HepG2 (cell line): ENCODE data around the gene ARFGAP3. TPM values are rescaled to one million over a fixed set of nuclear protein-coding genes. Genes with fewer than 3 reads are reported as not detected.

Experiments used
- CAMTA2 ChIP-seq: sonication (generic); formaldehyde crosslinking; IDR thresholded peaks from 2 replicates; pipeline ENCODE4 v1.4.0; 2020; ENCODE audit warnings: mild to moderate bottlenecking, missing genetic modification reagents, borderline replicate concordance
- CBFB ChIP-seq: sonication (generic); formaldehyde crosslinking; IDR thresholded peaks from 2 replicates; pipeline ENCODE4 v1.4.0; 2020; ENCODE audit warnings: missing genetic modification reagents
- DR1 ChIP-seq: sonication (generic); formaldehyde crosslinking; IDR thresholded peaks from 2 replicates; pipeline ENCODE4 v1.8.0; 2021; ENCODE audit warnings: mild to moderate bottlenecking, missing genetic modification reagents, inconsistent platforms
- ERF ChIP-seq: IDR thresholded peaks from 2 replicates; pipeline ENCODE4 v1.6.1; 2018; ENCODE audit warnings: missing biosample characterization, missing genetic modification reagents
- HDAC6 ChIP-seq: fragments of 200-600 bp; sonication (generic); IDR thresholded peaks from 2 replicates; pipeline ENCODE4 v1.7.0; 2017; ENCODE audit warnings: mild to moderate bottlenecking, antibody characterized with exemption, low read length, low read depth
- HNF4A ChIP-seq: sonication (generic); formaldehyde crosslinking; IDR thresholded peaks from 2 replicates; pipeline ENCODE4 v1.4.0; 2020; ENCODE audit warnings: missing genetic modification reagents
- KAT2B ChIP-seq: fragments of 150-350 bp; IDR thresholded peaks from 2 replicates; pipeline ENCODE4 v1.6.1; 2014; ENCODE audit warnings: low read depth, low read length, borderline replicate concordance
- KLF11 ChIP-seq: IDR thresholded peaks from 2 replicates; pipeline ENCODE4 v1.6.1; 2016; ENCODE audit warnings: missing compliant biosample characterization
- MAFK ChIP-seq, 2 experiments: IDR thresholded peaks in 1 of 2; conservative IDR thresholded peaks in 1 of 2; 2 replicates each; pipeline ENCODE4 v1.6.1; 2011; ENCODE audit warnings: improper control_type of control experiment in 2 of 2, low read length in 2 of 2
- NFATC3 ChIP-seq: sonication (generic); formaldehyde crosslinking; IDR thresholded peaks from 2 replicates; pipeline ENCODE4 v1.5.1; 2020; ENCODE audit warnings: mild to moderate bottlenecking, missing genetic modification reagents
- NFYC ChIP-seq: IDR thresholded peaks from 2 replicates; pipeline ENCODE4 v1.6.1; 2016; ENCODE audit warnings: missing genetic modification reagents, missing compliant biosample characterization
- NPAS2 ChIP-seq: sonication (generic); formaldehyde crosslinking; IDR thresholded peaks from 2 replicates; pipeline ENCODE4 v1.8.0; 2022; ENCODE audit warnings: mild to moderate bottlenecking, missing genetic modification reagents, borderline replicate concordance
- SIN3A ChIP-seq: IDR thresholded peaks from 2 replicates; pipeline ENCODE4 v1.6.1; 2011; ENCODE audit warnings: low read depth, mild to moderate bottlenecking, control low read depth, low read length, borderline replicate concordance
- SIX4 ChIP-seq: sonication (generic); formaldehyde crosslinking; IDR thresholded peaks from 2 replicates; pipeline ENCODE4 v1.4.0; 2020; ENCODE audit warnings: missing genetic modification reagents
- SNAI1 ChIP-seq: sonication (generic); formaldehyde crosslinking; IDR thresholded peaks from 2 replicates; pipeline ENCODE4 v1.5.0; 2020; ENCODE audit warnings: mild to moderate bottlenecking, missing genetic modification reagents, borderline replicate concordance
- SSRP1 ChIP-seq: IDR thresholded peaks from 2 replicates; pipeline ENCODE4 v1.6.1; 2016; ENCODE audit warnings: control low read depth
- ZFP36L2 ChIP-seq: sonication (generic); formaldehyde crosslinking; IDR thresholded peaks from 2 replicates; pipeline ENCODE4 v1.4.0; 2020; ENCODE audit warnings: missing genetic modification reagents
- ZNF282 ChIP-seq: fragments of 450-650 bp; IDR thresholded peaks from 2 replicates; pipeline ENCODE4 v1.6.1; 2018; ENCODE audit not compliant: partially characterized antibody
- ZNF569 ChIP-seq: sonication (generic); formaldehyde crosslinking; IDR thresholded peaks from 2 replicates; pipeline ENCODE4 v1.5.0; 2020; ENCODE audit warnings: mild to moderate bottlenecking, missing genetic modification reagents, moderate library complexity, borderline replicate concordance
- ZNF703 ChIP-seq: sonication (generic); formaldehyde crosslinking; IDR thresholded peaks from 2 replicates; pipeline ENCODE4 v1.5.1; 2020; ENCODE audit warnings: missing genetic modification reagents, mild to moderate bottlenecking, moderate library complexity, borderline replicate concordance
- polyA plus RNA-seq, 8 experiments: library from polyadenylated mRNA; depleted of rRNA in 3 of 8; stranded (reverse) in 7 of 8; unstranded in 1 of 8; fragments of >200 nt; fragmentation: Illumina TruSeq in 4 of 8; extraction: Trizol in 4 of 8; gene quantifications; 2 replicates each; pipeline versions ENCODE4 v1.2.1 to v1.2.3, GENCODE V29; 2011 to 2016; ENCODE audit warnings: low read depth in 4 of 8, missing spikeins in 1 of 8, mixed read lengths in 1 of 8; ENCODE audit not compliant: insufficient read depth in 1 of 8
- total RNA-seq, 5 experiments: library from RNA; depleted of rRNA; stranded (reverse); fragments of >200 nt; fragmentation: Illumina TruSeq; extraction: Trizol; gene quantifications; 2 replicates each; pipeline ENCODE4 v1.2.3, GENCODE V29; 2016; ENCODE audit warnings: low read depth in 1 of 5
- TF ChIP-seq, protein P1 (sequence below): sonication (generic); formaldehyde crosslinking; IDR thresholded peaks from 2 replicates; pipeline ENCODE4 v1.5.0; 2020; ENCODE audit warnings: mild to moderate bottlenecking, missing genetic modification reagents
- TF ChIP-seq, protein P2 (sequence below): sonication (generic); formaldehyde crosslinking; IDR thresholded peaks from 2 replicates; pipeline ENCODE4 v1.9.0; 2021; ENCODE audit warnings: missing genetic modification reagents, borderline replicate concordance
- TF ChIP-seq, protein P3 (sequence below): sonication (generic); formaldehyde crosslinking; IDR thresholded peaks from 2 replicates; pipeline ENCODE4 v1.4.0; 2020; ENCODE audit warnings: missing genetic modification reagents
- TF ChIP-seq, protein P4 (sequence below): IDR thresholded peaks from 2 replicates; pipeline ENCODE4 v1.6.1; 2016; ENCODE audit warnings: missing compliant biosample characterization, missing genetic modification reagents, borderline replicate concordance

The ARFGAP3 gene
- total and polyA plus RNA-seq, 2 of the 13 experiments (the other 11 are each of a cell fraction or from before 2014, with no cell fraction given): 41.7 to 61.6 TPM

GRCh38 chr22:42805016-42805997 lies 51.8 kb downstream of the ARFGAP3 start (continued):
- TF ChIP-seq NFYC (CRISPR knock-in tag): no peak
- TF ChIP-seq KLF11: no peak
- TF ChIP-seq ERF (CRISPR knock-in tag): peak; percentile 35; the same call in 1 of the 2 replicates
- no peak for TF ChIP-seq ZNF282
- no peak for TF ChIP-seq KAT2B
- TF ChIP-seq HDAC6: no peak
- TF ChIP-seq, protein P1, sequence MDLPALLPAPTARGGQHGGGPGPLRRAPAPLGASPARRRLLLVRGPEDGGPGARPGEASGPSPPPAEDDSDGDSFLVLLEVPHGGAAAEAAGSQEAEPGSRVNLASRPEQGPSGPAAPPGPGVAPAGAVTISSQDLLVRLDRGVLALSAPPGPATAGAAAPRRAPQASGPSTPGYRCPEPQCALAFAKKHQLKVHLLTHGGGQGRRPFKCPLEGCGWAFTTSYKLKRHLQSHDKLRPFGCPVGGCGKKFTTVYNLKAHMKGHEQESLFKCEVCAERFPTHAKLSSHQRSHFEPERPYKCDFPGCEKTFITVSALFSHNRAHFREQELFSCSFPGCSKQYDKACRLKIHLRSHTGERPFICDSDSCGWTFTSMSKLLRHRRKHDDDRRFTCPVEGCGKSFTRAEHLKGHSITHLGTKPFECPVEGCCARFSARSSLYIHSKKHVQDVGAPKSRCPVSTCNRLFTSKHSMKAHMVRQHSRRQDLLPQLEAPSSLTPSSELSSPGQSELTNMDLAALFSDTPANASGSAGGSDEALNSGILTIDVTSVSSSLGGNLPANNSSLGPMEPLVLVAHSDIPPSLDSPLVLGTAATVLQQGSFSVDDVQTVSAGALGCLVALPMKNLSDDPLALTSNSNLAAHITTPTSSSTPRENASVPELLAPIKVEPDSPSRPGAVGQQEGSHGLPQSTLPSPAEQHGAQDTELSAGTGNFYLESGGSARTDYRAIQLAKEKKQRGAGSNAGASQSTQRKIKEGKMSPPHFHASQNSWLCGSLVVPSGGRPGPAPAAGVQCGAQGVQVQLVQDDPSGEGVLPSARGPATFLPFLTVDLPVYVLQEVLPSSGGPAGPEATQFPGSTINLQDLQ (CRISPR knock-in tag): no peak
- TF ChIP-seq NPAS2 (CRISPR knock-in tag): no peak
- TF ChIP-seq MAFK (conservative IDR thresholded peaks at IDR 0.05 in 1 of 2, IDR thresholded peaks at IDR 0.05 in 1 of 2; ENCODE audit: low read length in 2 of 2): peak; percentile 98 to 99
- TF ChIP-seq DR1 (CRISPR knock-in tag): no peak
- TF ChIP-seq, protein P2, sequence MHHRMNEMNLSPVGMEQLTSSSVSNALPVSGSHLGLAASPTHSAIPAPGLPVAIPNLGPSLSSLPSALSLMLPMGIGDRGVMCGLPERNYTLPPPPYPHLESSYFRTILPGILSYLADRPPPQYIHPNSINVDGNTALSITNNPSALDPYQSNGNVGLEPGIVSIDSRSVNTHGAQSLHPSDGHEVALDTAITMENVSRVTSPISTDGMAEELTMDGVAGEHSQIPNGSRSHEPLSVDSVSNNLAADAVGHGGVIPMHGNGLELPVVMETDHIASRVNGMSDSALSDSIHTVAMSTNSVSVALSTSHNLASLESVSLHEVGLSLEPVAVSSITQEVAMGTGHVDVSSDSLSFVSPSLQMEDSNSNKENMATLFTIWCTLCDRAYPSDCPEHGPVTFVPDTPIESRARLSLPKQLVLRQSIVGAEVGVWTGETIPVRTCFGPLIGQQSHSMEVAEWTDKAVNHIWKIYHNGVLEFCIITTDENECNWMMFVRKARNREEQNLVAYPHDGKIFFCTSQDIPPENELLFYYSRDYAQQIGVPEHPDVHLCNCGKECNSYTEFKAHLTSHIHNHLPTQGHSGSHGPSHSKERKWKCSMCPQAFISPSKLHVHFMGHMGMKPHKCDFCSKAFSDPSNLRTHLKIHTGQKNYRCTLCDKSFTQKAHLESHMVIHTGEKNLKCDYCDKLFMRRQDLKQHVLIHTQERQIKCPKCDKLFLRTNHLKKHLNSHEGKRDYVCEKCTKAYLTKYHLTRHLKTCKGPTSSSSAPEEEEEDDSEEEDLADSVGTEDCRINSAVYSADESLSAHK (CRISPR knock-in tag): no peak
- no peak for TF ChIP-seq CBFB (CRISPR knock-in tag)
- no peak for TF ChIP-seq CAMTA2 (CRISPR knock-in tag)
- TF ChIP-seq, protein P3, sequence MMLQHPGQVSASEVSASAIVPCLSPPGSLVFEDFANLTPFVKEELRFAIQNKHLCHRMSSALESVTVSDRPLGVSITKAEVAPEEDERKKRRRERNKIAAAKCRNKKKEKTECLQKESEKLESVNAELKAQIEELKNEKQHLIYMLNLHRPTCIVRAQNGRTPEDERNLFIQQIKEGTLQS (CRISPR knock-in tag): no peak
- peak; percentile 59 for TF ChIP-seq HNF4A (CRISPR knock-in tag)
- 0 out of 2 replicates have a peak, but pooled peaks have one; percentile 58 for TF ChIP-seq SSRP1
- no peak for TF ChIP-seq ZFP36L2 (CRISPR knock-in tag)
- TF ChIP-seq NFATC3 (CRISPR knock-in tag): no peak
- TF ChIP-seq ZNF569 (CRISPR knock-in tag): no peak
- TF ChIP-seq, protein P4, sequence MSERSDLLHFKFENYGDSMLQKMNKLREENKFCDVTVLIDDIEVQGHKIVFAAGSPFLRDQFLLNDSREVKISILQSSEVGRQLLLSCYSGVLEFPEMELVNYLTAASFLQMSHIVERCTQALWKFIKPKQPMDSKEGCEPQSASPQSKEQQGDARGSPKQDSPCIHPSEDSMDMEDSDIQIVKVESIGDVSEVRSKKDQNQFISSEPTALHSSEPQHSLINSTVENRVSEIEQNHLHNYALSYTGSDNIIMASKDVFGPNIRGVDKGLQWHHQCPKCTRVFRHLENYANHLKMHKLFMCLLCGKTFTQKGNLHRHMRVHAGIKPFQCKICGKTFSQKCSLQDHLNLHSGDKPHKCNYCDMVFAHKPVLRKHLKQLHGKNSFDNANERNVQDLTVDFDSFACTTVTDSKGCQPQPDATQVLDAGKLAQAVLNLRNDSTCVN: no peak
- TF ChIP-seq ZNF703: no peak
- TF ChIP-seq SNAI1 (CRISPR knock-in tag): no peak
- no peak for TF ChIP-seq SIN3A
- TF ChIP-seq SIX4 (CRISPR knock-in tag): peak; percentile 62
